ENCODE measurements around the gene TCHP. TPM values are rescaled to one million over a fixed set of nuclear protein-coding genes. Genes with fewer than 3 reads are reported as not detected.

The TCHP gene
- total RNA-seq, 1 donor: 8.7 TPM

GRCh38 chr12:109877504-109878246, 22.4 kb upstream of the TCHP start:
- Histone ChIP-seq H3K4me1 (ENCODE audit: insufficient read depth, low read length) (peaks cover 24% of the 10 kb centered on the region), H3K4me3 (ENCODE audit: insufficient read depth, low read length) (no peak overlapping the region), H3K9me3 (ENCODE audit: low read depth, low read length) (no peaks in the 10 kb centered on the region), H2AFZ (ENCODE audit: low read length) (no peak overlapping the region), H3K27me3 (ENCODE audit: insufficient read depth, low read length) (no peaks in the 10 kb centered on the region), H3K79me2 (ENCODE audit: insufficient read depth, low read length) (peaks cover 74% of the 10 kb centered on the region), H4K20me1 (ENCODE audit: insufficient read depth, low read length) (peaks cover 33% of the 10 kb centered on the region), H3K36me3 (ENCODE audit: insufficient read depth, low read length) (no peaks in the 10 kb centered on the region), H3K4me2 (ENCODE audit: insufficient read depth, low read length) (no peak overlapping the region), H3K27ac (ENCODE audit: low read depth, low read length) (no peak overlapping the region)
- no peak for TF ChIP-seq CTCF (IDR thresholded peaks at IDR 0.05; ENCODE audit: extremely low read depth, low read depth, low read length)
- no peak for DNase-seq (ENCODE audit: insufficient read length, low spot score, missing footprints)

GRCh38 chr12:109878247-109878625, 21.8 kb upstream of the TCHP start:
- Histone ChIP-seq H3K27ac (ENCODE audit: low read depth, low read length) (no peak overlapping the region), H3K4me3 (ENCODE audit: insufficient read depth, low read length) (no peak overlapping the region), H3K36me3 (ENCODE audit: insufficient read depth, low read length) (no peaks in the 10 kb centered on the region), H3K27me3 (ENCODE audit: insufficient read depth, low read length) (no peaks in the 10 kb centered on the region), H3K9me3 (ENCODE audit: low read depth, low read length) (no peaks in the 10 kb centered on the region), H3K4me1 (ENCODE audit: insufficient read depth, low read length) (peaks cover 24% of the 10 kb centered on the region), H4K20me1 (ENCODE audit: insufficient read depth, low read length) (peaks cover 33% of the 10 kb centered on the region), H3K79me2 (ENCODE audit: insufficient read depth, low read length) (peaks cover 68% of the 10 kb centered on the region), H3K4me2 (ENCODE audit: insufficient read depth, low read length) (peak overlapping the region; percentile 94), H2AFZ (ENCODE audit: low read length) (no peak overlapping the region)
- no peak for TF ChIP-seq CTCF (IDR thresholded peaks at IDR 0.05; ENCODE audit: extremely low read depth, low read depth, low read length)
- no peak for DNase-seq (ENCODE audit: insufficient read length, low spot score, missing footprints)

GRCh38 chr12:109878749-109879148, 21.3 kb upstream of the TCHP start:
- peaks cover 31% of the 10 kb centered on the region for H4K20me1 ChIP-seq (ENCODE audit: insufficient read depth, low read length)
- peak overlapping the region; percentile 94 for H3K4me2 ChIP-seq (ENCODE audit: insufficient read depth, low read length)
- no peaks in the 10 kb centered on the region for H3K36me3 ChIP-seq (ENCODE audit: insufficient read depth, low read length)
- H3K4me1 ChIP-seq (ENCODE audit: insufficient read depth, low read length): peaks cover 22% of the 10 kb centered on the region
- no peaks in the 10 kb centered on the region for H3K9me3 ChIP-seq (ENCODE audit: low read depth, low read length)
- H3K27me3 ChIP-seq (ENCODE audit: insufficient read depth, low read length): no peaks in the 10 kb centered on the region
- no peak overlapping the region for H3K27ac ChIP-seq (ENCODE audit: low read depth, low read length)
- H3K79me2 ChIP-seq (ENCODE audit: insufficient read depth, low read length): peaks cover 65% of the 10 kb centered on the region
- no peak for TF ChIP-seq CTCF (IDR thresholded peaks at IDR 0.05; ENCODE audit: extremely low read depth, low read depth, low read length)
- peak; percentile 57 for DNase-seq (ENCODE audit: insufficient read length, low spot score, missing footprints)
- H3K4me3 ChIP-seq (ENCODE audit: insufficient read depth, low read length): peak overlapping the region; percentile 93
- H2AFZ ChIP-seq (ENCODE audit: low read length): no peak overlapping the region

GRCh38 chr12:109879351-109880042, 20.6 kb upstream of the TCHP start:
- Histone ChIP-seq H4K20me1 (ENCODE audit: insufficient read depth, low read length) (peaks cover 25% of the 10 kb centered on the region), H3K4me3 (ENCODE audit: insufficient read depth, low read length) (peak overlapping the region; percentile 93), H3K27me3 (ENCODE audit: insufficient read depth, low read length) (no peaks in the 10 kb centered on the region), H3K4me1 (ENCODE audit: insufficient read depth, low read length) (peaks cover 21% of the 10 kb centered on the region), H3K36me3 (ENCODE audit: insufficient read depth, low read length) (no peaks in the 10 kb centered on the region), H2AFZ (ENCODE audit: low read length) (peak overlapping the region; percentile 92), H3K4me2 (ENCODE audit: insufficient read depth, low read length) (peak overlapping the region; percentile 94), H3K27ac (ENCODE audit: low read depth, low read length) (peak overlapping the region; percentile 69), H3K9me3 (ENCODE audit: low read depth, low read length) (no peaks in the 10 kb centered on the region), H3K79me2 (ENCODE audit: insufficient read depth, low read length) (peaks cover 57% of the 10 kb centered on the region)
- TF ChIP-seq CTCF (IDR thresholded peaks at IDR 0.05; ENCODE audit: extremely low read depth, low read depth, low read length): no peak
- DNase-seq (ENCODE audit: insufficient read length, low spot score, missing footprints): peak; percentile 85

All from osteoblast (primary cell).